ENCODE results near the gene CAGE1. TPM values are rescaled to one million over a fixed set of nuclear protein-coding genes. Genes with fewer than 3 reads are reported as not detected.
"Not testable (repeated sequence)": the region's sequence is repeated elsewhere in the genome, so short reads cannot be mapped to it uniquely, and the experiment has no call there.

The CAGE1 gene
- total RNA-seq, 1 donor from 2014 or later = 0.07 TPM

- ChIA-PET CTCF (no interaction called here), POLR2A (no interaction called here)
- H3K36me3 Mint-ChIP-seq (ENCODE audit: low read depth) = no peaks in the 10 kb centered on the region
- DNase-seq = no peak
- TF ChIP-seq, protein P1, sequence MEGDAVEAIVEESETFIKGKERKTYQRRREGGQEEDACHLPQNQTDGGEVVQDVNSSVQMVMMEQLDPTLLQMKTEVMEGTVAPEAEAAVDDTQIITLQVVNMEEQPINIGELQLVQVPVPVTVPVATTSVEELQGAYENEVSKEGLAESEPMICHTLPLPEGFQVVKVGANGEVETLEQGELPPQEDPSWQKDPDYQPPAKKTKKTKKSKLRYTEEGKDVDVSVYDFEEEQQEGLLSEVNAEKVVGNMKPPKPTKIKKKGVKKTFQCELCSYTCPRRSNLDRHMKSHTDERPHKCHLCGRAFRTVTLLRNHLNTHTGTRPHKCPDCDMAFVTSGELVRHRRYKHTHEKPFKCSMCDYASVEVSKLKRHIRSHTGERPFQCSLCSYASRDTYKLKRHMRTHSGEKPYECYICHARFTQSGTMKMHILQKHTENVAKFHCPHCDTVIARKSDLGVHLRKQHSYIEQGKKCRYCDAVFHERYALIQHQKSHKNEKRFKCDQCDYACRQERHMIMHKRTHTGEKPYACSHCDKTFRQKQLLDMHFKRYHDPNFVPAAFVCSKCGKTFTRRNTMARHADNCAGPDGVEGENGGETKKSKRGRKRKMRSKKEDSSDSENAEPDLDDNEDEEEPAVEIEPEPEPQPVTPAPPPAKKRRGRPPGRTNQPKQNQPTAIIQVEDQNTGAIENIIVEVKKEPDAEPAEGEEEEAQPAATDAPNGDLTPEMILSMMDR (IDR thresholded peaks at IDR 0.05) = no peak
- no peak overlapping the region for H3K27ac Mint-ChIP-seq
- H3K4me1 Mint-ChIP-seq = no peaks in the 10 kb centered on the region
- H3K4me3 Mint-ChIP-seq = no peak overlapping the region
- ATAC-seq (ENCODE audit: low read depth) = no peak
- H3K9me3 Mint-ChIP-seq = no peaks in the 10 kb centered on the region
- intact Hi-C loops (cut with micrococcal nuclease) = no loop called here
- peaks cover 24% of the 10 kb centered on the region for H3K27me3 Mint-ChIP-seq
Observed at GRCh38 chr6:7343546-7344475, 45.7 kb downstream of the CAGE1 start.

DNA sequence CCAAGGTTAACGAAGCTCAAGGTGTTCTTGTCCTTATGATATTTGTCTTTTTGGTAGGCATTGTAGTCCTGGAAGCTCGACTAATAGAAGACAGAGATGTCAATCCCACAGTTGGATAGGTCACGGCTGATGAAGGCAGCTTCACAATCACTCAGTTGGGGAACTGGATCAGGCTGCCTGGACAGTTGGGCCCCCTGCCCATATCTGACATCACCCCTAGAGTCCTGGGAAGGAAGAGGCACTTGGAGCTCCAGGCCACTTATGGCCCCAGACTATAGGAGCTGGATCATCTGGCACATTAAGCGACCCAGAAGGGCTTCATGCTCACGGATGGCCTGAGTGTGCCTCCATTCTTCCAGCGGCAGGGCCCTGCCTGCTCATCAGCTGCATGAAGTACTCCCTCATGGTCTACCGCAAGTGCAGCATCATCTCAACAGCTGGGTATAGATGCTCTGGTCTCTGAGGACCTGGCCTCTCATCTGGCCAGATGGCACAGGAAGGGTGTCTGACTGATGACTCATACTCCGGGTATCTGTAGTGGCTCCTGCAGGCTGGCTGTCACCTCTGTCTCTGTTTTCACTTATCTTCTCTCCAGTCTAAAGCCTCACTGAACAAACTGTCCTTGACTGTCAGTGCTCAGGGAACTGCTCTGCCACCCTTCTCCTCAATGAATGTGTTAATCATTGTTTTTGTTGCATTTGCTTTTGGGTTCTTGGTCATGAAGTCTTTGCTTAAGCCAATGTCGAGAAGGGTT lies 47.4 kb downstream of the CAGE1 start:
- TF ChIP-seq, protein P1 (IDR thresholded peaks at IDR 0.05) = no peak
- intact Hi-C loops (cut with micrococcal nuclease) = no loop called here
- no peaks in the 10 kb centered on the region for H3K36me3 Mint-ChIP-seq (ENCODE audit: low read depth)
- POLR2A ChIA-PET = no interaction called here
- H3K4me1 Mint-ChIP-seq = no peaks in the 10 kb centered on the region
- H3K27ac Mint-ChIP-seq = no peak overlapping the region
- CTCF ChIA-PET = interaction anchor here (0.9 kb wide), 1 partner anchor 9 kb away, joined by 3 read pairs; no protein-coding TSS in a partner anchor
- H3K9me3 Mint-ChIP-seq = no peaks in the 10 kb centered on the region
- no peak for DNase-seq
- H3K4me3 Mint-ChIP-seq = no peak overlapping the region
- ATAC-seq (ENCODE audit: low read depth) = no peak
- H3K27me3 Mint-ChIP-seq = peaks cover 21% of the 10 kb centered on the region

DNA sequence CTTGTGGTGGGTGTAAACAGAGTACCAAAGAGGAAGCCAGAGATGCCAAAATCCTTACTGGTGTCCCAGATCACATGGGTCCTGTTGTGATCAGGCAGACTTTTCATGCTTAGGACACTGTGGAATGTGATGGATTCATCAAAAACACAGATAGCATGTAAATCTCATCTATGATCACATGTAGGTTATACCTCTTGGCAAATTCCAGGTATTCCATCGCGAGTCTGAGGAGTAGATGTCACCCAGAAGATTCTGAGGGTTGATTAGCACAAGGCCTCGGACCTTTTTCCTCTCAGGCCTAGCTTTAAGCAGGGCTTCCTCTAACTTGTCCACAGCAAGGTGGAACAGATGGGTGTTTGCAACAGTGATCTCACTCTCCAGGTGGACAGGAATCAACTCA lies 48.3 kb downstream of the CAGE1 start:
- peaks cover 21% of the 10 kb centered on the region for H3K27me3 Mint-ChIP-seq
- no peaks in the 10 kb centered on the region for H3K36me3 Mint-ChIP-seq (ENCODE audit: low read depth)
- no peak overlapping the region for H3K27ac Mint-ChIP-seq
- CTCF ChIA-PET = interaction anchor here (0.9 kb wide), 1 partner anchor 10 kb away, joined by 3 read pairs; no protein-coding TSS in a partner anchor
- no peak overlapping the region for H3K4me3 Mint-ChIP-seq
- intact Hi-C loops (cut with micrococcal nuclease) = no loop called here
- no peaks in the 10 kb centered on the region for H3K9me3 Mint-ChIP-seq
- TF ChIP-seq, protein P1 (IDR thresholded peaks at IDR 0.05) = no peak
- ATAC-seq (ENCODE audit: low read depth) = no peak
- H3K4me1 Mint-ChIP-seq = no peaks in the 10 kb centered on the region
- POLR2A ChIA-PET = no interaction called here
- DNase-seq = no peak

DNA sequence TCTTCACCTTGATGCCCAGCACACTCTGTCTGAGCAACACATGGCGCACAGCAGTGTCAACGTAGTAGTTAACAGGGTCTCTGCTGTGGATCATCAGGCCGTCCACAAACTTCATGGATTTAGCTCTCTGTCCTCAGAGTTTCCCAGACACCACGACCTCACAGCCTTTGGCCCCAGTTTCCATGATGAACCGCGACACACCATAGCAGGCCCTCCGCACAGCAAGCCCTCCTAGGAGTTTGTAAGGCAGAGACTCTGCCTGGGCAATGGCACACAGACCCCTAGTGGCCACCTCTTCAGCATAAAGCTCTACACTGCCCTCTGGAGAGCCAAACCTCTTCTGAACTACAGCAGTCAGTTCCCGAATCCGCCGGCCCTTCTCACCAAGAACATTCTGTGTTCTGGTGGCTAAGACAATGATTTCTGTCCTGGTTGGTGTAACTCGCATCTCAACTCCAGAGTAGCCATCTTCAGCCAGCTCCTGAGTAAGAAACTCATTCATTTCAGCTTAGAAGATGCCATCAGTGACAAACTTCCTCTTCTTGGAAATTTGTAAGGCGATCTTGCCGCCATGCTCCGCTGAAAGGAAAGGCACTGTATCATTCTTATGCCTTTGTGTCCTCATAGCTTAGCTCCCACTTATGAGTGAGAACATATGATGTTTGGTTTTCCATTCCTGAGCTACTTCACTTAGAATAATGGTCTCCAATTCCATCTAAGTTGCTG lies 50.4 kb downstream of the CAGE1 start:
- H3K27me3 Mint-ChIP-seq = peaks cover 21% of the 10 kb centered on the region
- peak; percentile 58 for ATAC-seq (ENCODE audit: low read depth)
- intact Hi-C loops (cut with micrococcal nuclease) = loop anchor here (1.0 to 5.0 kb wide), 2 partner anchors 63 to 617 kb away; no protein-coding TSS in a partner anchor
- not testable (repeated sequence) for H3K4me3 Mint-ChIP-seq; H3K36me3 Mint-ChIP-seq (ENCODE audit: low read depth); H3K27ac Mint-ChIP-seq; H3K9me3 Mint-ChIP-seq; H3K4me1 Mint-ChIP-seq; DNase-seq
- ChIA-PET CTCF (interaction anchor here (0.6 to 1.5 kb wide), 3 partner anchors 61 to 662 kb away, joined by 3 to 9 read pairs (median 4); no protein-coding TSS in a partner anchor), POLR2A (interaction anchor here (0.5 to 0.7 kb wide), 3 partner anchors 28 to 597 kb away, joined by 3 to 6 read pairs (median 4); no protein-coding TSS in a partner anchor)

DNA sequence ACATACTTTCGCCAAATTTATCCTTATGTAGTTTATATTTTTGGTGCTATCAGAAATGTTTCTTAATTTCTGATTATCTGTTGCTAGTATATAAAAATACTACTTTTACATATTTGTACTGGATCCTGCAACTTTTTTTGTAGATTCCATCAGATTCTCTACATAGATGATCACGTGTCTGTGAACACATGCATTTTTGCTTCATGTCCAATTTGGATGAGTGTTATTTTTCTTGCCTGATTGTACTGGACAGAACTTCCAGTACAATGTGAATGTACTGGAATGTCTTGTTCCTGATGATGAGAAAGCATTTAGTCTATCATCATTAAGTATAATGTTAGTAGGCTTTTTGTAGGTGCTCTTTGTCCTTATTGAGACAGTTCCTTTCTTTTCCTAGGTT lies 51.5 kb downstream of the CAGE1 start:
- H3K9me3 Mint-ChIP-seq = no peaks in the 10 kb centered on the region
- H3K27me3 Mint-ChIP-seq = peaks cover 14% of the 10 kb centered on the region
- no peak for ATAC-seq (ENCODE audit: low read depth)
- H3K4me3 Mint-ChIP-seq = no peak overlapping the region
- H3K27ac Mint-ChIP-seq = no peak overlapping the region
- intact Hi-C loops (cut with micrococcal nuclease) = loop anchor here (5.0 kb wide), 1 partner anchor 616 kb away; no protein-coding TSS in a partner anchor
- ChIA-PET CTCF (interaction anchor here (1.2 kb wide), 1 partner anchor 62 kb away, joined by 3 read pairs; no protein-coding TSS in a partner anchor), POLR2A (no interaction called here)
- TF ChIP-seq, protein P1 (IDR thresholded peaks at IDR 0.05) = no peak
- H3K36me3 Mint-ChIP-seq (ENCODE audit: low read depth) = no peaks in the 10 kb centered on the region
- H3K4me1 Mint-ChIP-seq = no peaks in the 10 kb centered on the region
- no peak for DNase-seq
